Osteoblast (primary cell): Measurements from ENCODE around the gene BAZ1A. TPM values are rescaled to one million over a fixed set of nuclear protein-coding genes. Genes with fewer than 3 reads are reported as not detected.
A peak's percentile ranks its signal among the peaks of the same experiment; 100 is the strongest.

Experiments used
- DNase-seq: peaks from one replicate; pipeline ENCODE4 v3.0.0; 2011; ENCODE audit warnings: low spot score, mixed read lengths; ENCODE audit not compliant: insufficient read length; ENCODE audit errors: missing footprints
- H2AFZ ChIP-seq: 2 replicates; pipeline ENCODE4 v1.6.0; 2011; ENCODE audit warnings: mild to moderate bottlenecking, low read length
- H3K27ac ChIP-seq: 2 replicates; pipeline ENCODE4 v1.5.1; 2011; ENCODE audit warnings: mild to moderate bottlenecking, low read depth, low read length, moderate library complexity
- H3K27me3 ChIP-seq: 2 replicates; pipeline ENCODE4 v1.6.0; 2012; ENCODE audit warnings: mild to moderate bottlenecking, control low read depth, inconsistent platforms, low read length, moderate library complexity; ENCODE audit not compliant: insufficient read depth
- H3K36me3 ChIP-seq: 2 replicates; pipeline ENCODE4 v1.5.1; 2011; ENCODE audit warnings: mild to moderate bottlenecking, low read length, control low read depth, moderate library complexity; ENCODE audit not compliant: insufficient read depth
- H3K4me1 ChIP-seq: 2 replicates; pipeline ENCODE4 v1.5.1; 2011; ENCODE audit warnings: mild to moderate bottlenecking, low read length, control low read depth, moderate library complexity; ENCODE audit not compliant: insufficient read depth
- H3K4me2 ChIP-seq: 2 replicates; pipeline ENCODE4 v1.6.0; 2011; ENCODE audit warnings: mild to moderate bottlenecking, low read length; ENCODE audit not compliant: insufficient read depth
- H3K4me3 ChIP-seq: fragments of 200-600 bp; sonication (generic); 3 replicates; pipeline ENCODE4 v1.5.1; 2012; ENCODE audit warnings: mild to moderate bottlenecking, low read length, inconsistent platforms; ENCODE audit not compliant: insufficient read depth
- H3K79me2 ChIP-seq: 2 replicates; pipeline ENCODE4 v1.6.0; 2012; ENCODE audit warnings: mild to moderate bottlenecking, low read length, control low read depth, inconsistent platforms; ENCODE audit not compliant: insufficient read depth
- H3K9me3 ChIP-seq: 2 replicates; pipeline ENCODE4 v1.5.1; 2011; ENCODE audit warnings: low read depth, low read length, control low read depth
- H4K20me1 ChIP-seq: 2 replicates; pipeline ENCODE4 v1.6.0; 2012; ENCODE audit warnings: mild to moderate bottlenecking, low read length, control low read depth; ENCODE audit not compliant: insufficient read depth
- CTCF ChIP-seq: IDR thresholded peaks from 2 replicates; pipeline ENCODE4 v1.5.1; 2011; ENCODE audit warnings: mild to moderate bottlenecking, low read depth, low read length, moderate library complexity; ENCODE audit errors: extremely low read depth
- total RNA-seq: library from RNA; depleted of rRNA; stranded (reverse); fragments of >200 nt; gene quantifications from 2 replicates; pipeline ENCODE4 v1.2.3, GENCODE V29; 2012

Gene BAZ1A
- total RNA-seq, 1 donor: 23.9 TPM

- Histone ChIP-seq H3K36me3 (peaks cover 9% of the 10 kb centered on the region), H3K4me3 (no peak overlapping the region), H3K4me1 (no peaks in the 10 kb centered on the region), H4K20me1 (no peaks in the 10 kb centered on the region), H3K27me3 (no peaks in the 10 kb centered on the region), H3K9me3 (no peaks in the 10 kb centered on the region), H2AFZ (no peak overlapping the region), H3K27ac (no peak overlapping the region), H3K79me2 (peaks cover 27% of the 10 kb centered on the region), H3K4me2 (no peak overlapping the region)
- no peak for TF ChIP-seq CTCF
- DNase-seq: peak; percentile 71
These were observed 48.5 kb downstream of the BAZ1A start for GRCh38 chr14:34826661-34827060.

- Histone ChIP-seq H3K27ac (no peak overlapping the region), H3K36me3 (peaks cover 7% of the 10 kb centered on the region), H3K27me3 (no peaks in the 10 kb centered on the region), H3K9me3 (no peaks in the 10 kb centered on the region), H3K4me1 (no peaks in the 10 kb centered on the region), H4K20me1 (no peaks in the 10 kb centered on the region), H3K4me2 (no peak overlapping the region), H3K4me3 (no peak overlapping the region), H3K79me2 (peaks cover 13% of the 10 kb centered on the region), H2AFZ (no peak overlapping the region)
- no peak for TF ChIP-seq CTCF
- no peak for DNase-seq
These were observed 50.3 kb downstream of the BAZ1A start for GRCh38 chr14:34824826-34825225.

- H3K4me3 ChIP-seq: no peak overlapping the region
- no peak overlapping the region for H2AFZ ChIP-seq
- H3K27me3 ChIP-seq: no peaks in the 10 kb centered on the region
- H3K4me2 ChIP-seq: no peak overlapping the region
- H3K9me3 ChIP-seq: no peaks in the 10 kb centered on the region
- H4K20me1 ChIP-seq: no peaks in the 10 kb centered on the region
- H3K4me1 ChIP-seq: no peaks in the 10 kb centered on the region
- H3K36me3 ChIP-seq: peaks cover 13% of the 10 kb centered on the region
- H3K27ac ChIP-seq: no peak overlapping the region
- DNase-seq: no peak
- TF ChIP-seq CTCF: no peak
- H3K79me2 ChIP-seq: peaks cover 10% of the 10 kb centered on the region
These were observed 50.9 kb downstream of the BAZ1A start for GRCh38 chr14:34824256-34824655.

- Histone ChIP-seq H3K79me2 (peaks cover 22% of the 10 kb centered on the region), H3K4me3 (no peak overlapping the region), H3K27me3 (no peaks in the 10 kb centered on the region), H3K4me1 (no peaks in the 10 kb centered on the region), H3K9me3 (no peaks in the 10 kb centered on the region), H3K27ac (no peak overlapping the region), H3K4me2 (no peak overlapping the region), H3K36me3 (peaks cover 7% of the 10 kb centered on the region), H4K20me1 (no peaks in the 10 kb centered on the region), H2AFZ (no peak overlapping the region)
- no peak for TF ChIP-seq CTCF
- DNase-seq: peak; percentile 76
These were observed 57.4 kb downstream of the BAZ1A start for GRCh38 chr14:34817768-34818167.
